ENCODE data around the gene LAMTOR5.
"Not testable (repeated sequence)": the region's sequence is repeated elsewhere in the genome, so short reads cannot be mapped to it uniquely, and the experiment has no call there.

The LAMTOR5 gene

GRCh38 chr1:110412576-110412975 lies 5.1 kb upstream of the LAMTOR5 start:
- peak; percentile 69 for DNase-seq (ENCODE audit: low read depth)
- TF ChIP-seq CTCF (conservative IDR thresholded peaks at IDR 0.05; ENCODE audit: low read length), result peak; percentile 90
- H3K4me3 ChIP-seq (ENCODE audit: low read length), result no peak overlapping the region

- no peak for DNase-seq (ENCODE audit: low read depth)
- no peak for TF ChIP-seq CTCF (conservative IDR thresholded peaks at IDR 0.05; ENCODE audit: low read length)
- H3K4me3 ChIP-seq (ENCODE audit: low read length), result no peak overlapping the region
Observed at GRCh38 chr1:110411173-110411735, 3.8 kb upstream of the LAMTOR5 start.

GRCh38 chr1:110409316-110409715 lies 1.8 kb upstream of the LAMTOR5 start:
- H3K4me3 ChIP-seq (ENCODE audit: low read length), result no peak overlapping the region
- no peak for TF ChIP-seq CTCF (conservative IDR thresholded peaks at IDR 0.05; ENCODE audit: low read length)
- no peak for DNase-seq (ENCODE audit: low read depth)

GRCh38 chr1:110408488-110408887 lies 994 bp upstream of the LAMTOR5 start:
- no peak for DNase-seq (ENCODE audit: low read depth)
- peak overlapping the region; percentile 77 for H3K4me3 ChIP-seq (ENCODE audit: low read length)
- no peak for TF ChIP-seq CTCF (conservative IDR thresholded peaks at IDR 0.05; ENCODE audit: low read length)

GRCh38 chr1:110406407-110406806 lies 1.1 kb downstream of the LAMTOR5 start:
- DNase-seq (ENCODE audit: low read depth), result not testable (repeated sequence)
- H3K4me3 ChIP-seq (ENCODE audit: low read length), result peak overlapping the region; percentile 77

GRCh38 chr1:110404401-110404800 lies 3.1 kb downstream of the LAMTOR5 start:
- no peak overlapping the region for H3K4me3 ChIP-seq (ENCODE audit: low read length)
- TF ChIP-seq CTCF (conservative IDR thresholded peaks at IDR 0.05; ENCODE audit: low read length), result no peak
- DNase-seq (ENCODE audit: low read depth), result no peak

- no peak for DNase-seq (ENCODE audit: low read depth)
- no peak overlapping the region for H3K4me3 ChIP-seq (ENCODE audit: low read length)
- TF ChIP-seq CTCF (conservative IDR thresholded peaks at IDR 0.05; ENCODE audit: low read length), result no peak
Observed at GRCh38 chr1:110403805-110404204, 3.7 kb downstream of the LAMTOR5 start.

- H3K4me3 ChIP-seq (ENCODE audit: low read length); DNase-seq (ENCODE audit: low read depth): not testable (repeated sequence)
Observed at GRCh38 chr1:110396259-110396958, 11.1 kb downstream of the LAMTOR5 start.
